ENCODE results near the gene PNKP. TPM values are rescaled to one million over a fixed set of nuclear protein-coding genes. Genes with fewer than 3 reads are reported as not detected.

The PNKP gene
- total and polyA plus RNA-seq, 4 donors, result 23.7 to 93.0 (median 70.8) TPM

- DNase-seq, result no peak
- H3K4me3 ChIP-seq (ENCODE audit: low read length in 2 of 2), result no peak overlapping the region
- no peaks in the 10 kb centered on the region for H3K9me3 ChIP-seq (ENCODE audit: control insufficient read depth, low read length)
- no peaks in the 10 kb centered on the region for H3K4me1 ChIP-seq (ENCODE audit: control insufficient read depth in 1 of 2, insufficient read depth in 2 of 2, low read length in 2 of 2)
- H3K27ac ChIP-seq (ENCODE audit: low read depth in 1 of 2, low read length in 2 of 2), result no peak overlapping the region
- intact Hi-C loops (cut with DNase I), result no loop called here
- H3K36me3 ChIP-seq (ENCODE audit: control insufficient read depth in 1 of 2, insufficient read depth in 2 of 2, low read length in 1 of 2), result no peaks in the 10 kb centered on the region
- ATAC-seq (ENCODE audit: low FRiP score), result no peak
- no peaks in the 10 kb centered on the region for H3K27me3 ChIP-seq (ENCODE audit: control insufficient read depth in 1 of 2, insufficient read depth in 2 of 2, low read length in 1 of 2)
- 92 to 93% methylated on average over 20 of the region's 20 CpGs for WGBS, 2 donors
These were observed 31.0 kb downstream of the PNKP start for GRCh38 chr19:49836176-49837008.

GRCh38 chr19:49835562-49835961 is 31.8 kb downstream of the PNKP start:
- no peaks in the 10 kb centered on the region for H3K9me3 ChIP-seq (ENCODE audit: control insufficient read depth, low read length)
- no peaks in the 10 kb centered on the region for H3K36me3 ChIP-seq (ENCODE audit: control insufficient read depth in 1 of 2, insufficient read depth in 2 of 2, low read length in 1 of 2)
- DNase-seq (no peak), ATAC-seq (ENCODE audit: low FRiP score) (no peak)
- no peak overlapping the region for H3K4me3 ChIP-seq (ENCODE audit: low read length in 2 of 2)
- H3K27me3 ChIP-seq (ENCODE audit: control insufficient read depth in 1 of 2, insufficient read depth in 2 of 2, low read length in 1 of 2), result no peaks in the 10 kb centered on the region
- no peak overlapping the region for H3K27ac ChIP-seq (ENCODE audit: low read depth in 1 of 2, low read length in 2 of 2)
- intact Hi-C loops (cut with DNase I), result no loop called here
- WGBS, 2 donors, result 92% methylated on average over 11 to 12 of the region's 12 CpGs
- no peaks in the 10 kb centered on the region for H3K4me1 ChIP-seq (ENCODE audit: control insufficient read depth in 1 of 2, insufficient read depth in 2 of 2, low read length in 2 of 2)

DNA sequence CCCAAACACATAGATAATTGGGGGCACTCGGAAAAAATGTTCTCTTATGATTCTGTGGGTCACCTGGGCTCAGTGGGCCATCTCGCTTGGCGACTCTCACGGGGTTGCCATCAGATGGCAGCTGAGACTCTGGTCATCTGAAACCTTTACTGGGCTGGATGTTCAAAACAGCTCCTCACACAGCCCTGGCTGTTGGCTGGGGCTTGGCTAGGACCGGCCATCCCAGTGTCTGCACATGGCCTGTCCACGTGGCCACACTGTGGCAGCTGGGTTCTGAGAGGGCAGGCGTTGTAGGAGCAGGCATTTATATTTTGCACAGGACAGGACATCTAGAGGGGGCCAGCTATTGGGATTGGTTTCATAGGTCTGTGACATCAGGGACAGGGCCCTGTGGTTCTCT is 33.8 kb downstream of the PNKP start:
- no peak overlapping the region for H3K27ac ChIP-seq (ENCODE audit: low read depth in 1 of 2, low read length in 2 of 2)
- ATAC-seq (ENCODE audit: low FRiP score) (no peak), DNase-seq (no peak)
- H3K4me1 ChIP-seq (ENCODE audit: control insufficient read depth in 1 of 2, insufficient read depth in 2 of 2, low read length in 2 of 2), result no peaks in the 10 kb centered on the region
- WGBS, 2 donors, result 88 to 90% methylated on average over 7 of the region's 7 CpGs
- H3K27me3 ChIP-seq (ENCODE audit: control insufficient read depth in 1 of 2, insufficient read depth in 2 of 2, low read length in 1 of 2), result no peaks in the 10 kb centered on the region
- H3K9me3 ChIP-seq (ENCODE audit: control insufficient read depth, low read length), result no peaks in the 10 kb centered on the region
- H3K4me3 ChIP-seq (ENCODE audit: low read length in 2 of 2), result no peak overlapping the region
- intact Hi-C loops (cut with DNase I), result no loop called here
- H3K36me3 ChIP-seq (ENCODE audit: control insufficient read depth in 1 of 2, insufficient read depth in 2 of 2, low read length in 1 of 2), result no peaks in the 10 kb centered on the region

- ATAC-seq (ENCODE audit: low FRiP score) (no peak), DNase-seq (no peak)
- H3K4me3 ChIP-seq (ENCODE audit: low read length in 2 of 2), result no peak overlapping the region
- H3K27ac ChIP-seq (ENCODE audit: low read depth in 1 of 2, low read length in 2 of 2), result no peak overlapping the region
- intact Hi-C loops (cut with DNase I), result no loop called here
- H3K36me3 ChIP-seq (ENCODE audit: control insufficient read depth in 1 of 2, insufficient read depth in 2 of 2, low read length in 1 of 2), result no peaks in the 10 kb centered on the region
- H3K9me3 ChIP-seq (ENCODE audit: control insufficient read depth, low read length), result no peaks in the 10 kb centered on the region
- WGBS, 2 donors, result 67 to 73% methylated on average over 9 of the region's 9 CpGs
- H3K27me3 ChIP-seq (ENCODE audit: control insufficient read depth in 1 of 2, insufficient read depth in 2 of 2, low read length in 1 of 2), result no peaks in the 10 kb centered on the region
- H3K4me1 ChIP-seq (ENCODE audit: control insufficient read depth in 1 of 2, insufficient read depth in 2 of 2, low read length in 2 of 2), result no peaks in the 10 kb centered on the region
These were observed 34.8 kb downstream of the PNKP start for GRCh38 chr19:49832556-49832955.

- no peaks in the 10 kb centered on the region for H3K4me1 ChIP-seq (ENCODE audit: control insufficient read depth in 1 of 2, insufficient read depth in 2 of 2, low read length in 2 of 2)
- no peak for ATAC-seq (ENCODE audit: low FRiP score)
- no peaks in the 10 kb centered on the region for H3K27me3 ChIP-seq (ENCODE audit: control insufficient read depth in 1 of 2, insufficient read depth in 2 of 2, low read length in 1 of 2)
- no peak for DNase-seq
- 96 to 97% methylated on average over 8 of the region's 8 CpGs for WGBS, 2 donors
- H3K36me3 ChIP-seq (ENCODE audit: control insufficient read depth in 1 of 2, insufficient read depth in 2 of 2, low read length in 1 of 2), result no peaks in the 10 kb centered on the region
- no peaks in the 10 kb centered on the region for H3K9me3 ChIP-seq (ENCODE audit: control insufficient read depth, low read length)
- H3K27ac ChIP-seq (ENCODE audit: low read depth in 1 of 2, low read length in 2 of 2), result no peak overlapping the region
- no peak overlapping the region for H3K4me3 ChIP-seq (ENCODE audit: low read length in 2 of 2)
- intact Hi-C loops (cut with DNase I), result no loop called here
These were observed 35.8 kb downstream of the PNKP start for GRCh38 chr19:49831592-49831991.

DNA sequence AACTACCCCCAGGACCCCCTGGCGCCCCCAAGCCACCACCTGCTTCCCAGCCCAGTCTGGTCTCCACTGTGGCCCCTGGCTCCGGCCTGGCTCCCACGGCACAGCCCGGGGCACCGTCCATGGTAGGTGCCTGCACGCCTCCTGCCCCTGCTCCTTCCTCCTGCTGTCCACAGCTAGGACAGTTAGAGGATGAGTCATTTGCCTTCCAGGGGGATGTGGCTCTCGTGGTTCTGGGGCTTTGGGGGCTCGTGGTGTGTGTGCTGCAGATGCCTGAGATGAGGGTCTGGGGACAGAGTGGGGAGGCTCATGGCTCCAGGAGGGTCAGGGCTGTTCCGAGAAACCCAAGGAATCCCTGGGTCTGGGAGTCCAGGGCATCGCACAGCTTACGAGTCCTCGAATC is 36.6 kb downstream of the PNKP start:
- H3K27me3 ChIP-seq (ENCODE audit: control insufficient read depth in 1 of 2, insufficient read depth in 2 of 2, low read length in 1 of 2), result no peaks in the 10 kb centered on the region
- DNase-seq (no peak), ATAC-seq (ENCODE audit: low FRiP score) (no peak)
- intact Hi-C loops (cut with DNase I), result no loop called here
- no peaks in the 10 kb centered on the region for H3K36me3 ChIP-seq (ENCODE audit: control insufficient read depth in 1 of 2, insufficient read depth in 2 of 2, low read length in 1 of 2)
- no peak overlapping the region for H3K27ac ChIP-seq (ENCODE audit: low read depth in 1 of 2, low read length in 2 of 2)
- WGBS, 2 donors, result 94 to 95% methylated on average over 12 of the region's 12 CpGs
- no peaks in the 10 kb centered on the region for H3K9me3 ChIP-seq (ENCODE audit: control insufficient read depth, low read length)
- no peaks in the 10 kb centered on the region for H3K4me1 ChIP-seq (ENCODE audit: control insufficient read depth in 1 of 2, insufficient read depth in 2 of 2, low read length in 2 of 2)
- no peak overlapping the region for H3K4me3 ChIP-seq (ENCODE audit: low read length in 2 of 2)

GRCh38 chr19:49829721-49830120 is 37.7 kb downstream of the PNKP start:
- Histone ChIP-seq H3K27me3 (ENCODE audit: control insufficient read depth in 1 of 2, insufficient read depth in 2 of 2, low read length in 1 of 2) (no peaks in the 10 kb centered on the region), H3K36me3 (ENCODE audit: control insufficient read depth in 1 of 2, insufficient read depth in 2 of 2, low read length in 1 of 2) (no peaks in the 10 kb centered on the region), H3K4me1 (ENCODE audit: control insufficient read depth in 1 of 2, insufficient read depth in 2 of 2, low read length in 2 of 2) (no peaks in the 10 kb centered on the region), H3K27ac (ENCODE audit: low read depth in 1 of 2, low read length in 2 of 2) (no peak overlapping the region), H3K4me3 (ENCODE audit: low read length in 2 of 2) (no peak overlapping the region), H3K9me3 (ENCODE audit: control insufficient read depth, low read length) (no peaks in the 10 kb centered on the region)
- no peak for ATAC-seq (ENCODE audit: low FRiP score)
- no peak for DNase-seq
- WGBS, 2 donors, result 94 to 95% methylated on average over 13 to 18 of the region's 18 CpGs
- intact Hi-C loops (cut with DNase I), result no loop called here

DNA sequence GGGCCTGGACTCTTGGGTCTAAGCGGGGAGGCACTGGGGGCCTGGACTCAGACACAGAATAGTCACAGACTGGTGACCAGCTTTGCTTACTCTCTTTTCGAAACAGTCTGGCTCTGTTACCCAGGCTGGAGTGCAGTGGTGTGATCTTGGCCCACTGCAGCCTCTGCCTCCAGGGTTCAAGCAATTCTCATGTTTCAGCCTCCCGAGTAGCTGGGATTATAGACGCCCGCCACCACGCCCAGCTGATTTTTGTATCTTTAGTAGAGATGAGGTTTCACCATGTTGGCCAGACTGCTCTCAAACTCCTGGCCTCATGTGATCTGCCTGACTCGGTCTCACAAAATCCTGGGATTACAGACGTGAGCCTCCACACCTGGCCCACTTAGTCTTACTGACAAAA is 38.2 kb downstream of the PNKP start:
- no peaks in the 10 kb centered on the region for H3K4me1 ChIP-seq (ENCODE audit: control insufficient read depth in 1 of 2, insufficient read depth in 2 of 2, low read length in 2 of 2)
- ATAC-seq (ENCODE audit: low FRiP score) (no peak), DNase-seq (no peak)
- no peaks in the 10 kb centered on the region for H3K27me3 ChIP-seq (ENCODE audit: control insufficient read depth in 1 of 2, insufficient read depth in 2 of 2, low read length in 1 of 2)
- 90 to 91% methylated on average over 8 of the region's 8 CpGs for WGBS, 2 donors
- H3K9me3 ChIP-seq (ENCODE audit: control insufficient read depth, low read length), result no peaks in the 10 kb centered on the region
- H3K27ac ChIP-seq (ENCODE audit: low read depth in 1 of 2, low read length in 2 of 2), result no peak overlapping the region
- intact Hi-C loops (cut with DNase I), result no loop called here
- no peak overlapping the region for H3K4me3 ChIP-seq (ENCODE audit: low read length in 2 of 2)
- H3K36me3 ChIP-seq (ENCODE audit: control insufficient read depth in 1 of 2, insufficient read depth in 2 of 2, low read length in 1 of 2), result no peaks in the 10 kb centered on the region

DNA sequence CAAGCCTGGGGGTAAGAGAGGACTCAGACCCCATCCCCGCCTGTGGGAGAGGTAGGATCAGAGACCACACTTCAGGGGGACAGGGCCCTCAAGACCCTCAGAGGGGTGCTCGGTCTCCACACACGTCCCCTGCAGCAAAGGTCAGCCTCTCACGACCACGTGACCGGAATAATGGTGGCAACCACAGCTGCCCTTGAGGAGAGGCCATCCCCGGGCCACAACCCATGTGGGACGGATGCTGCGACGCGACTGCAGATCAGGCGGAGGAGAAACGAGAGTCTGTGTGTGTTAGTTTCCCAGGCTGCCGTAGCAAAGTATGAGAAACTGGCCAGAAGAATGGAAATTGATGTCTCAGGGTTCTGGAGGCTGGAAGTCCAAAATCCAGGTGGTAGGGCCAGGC is 40.3 kb downstream of the PNKP start:
- H3K4me1 ChIP-seq (ENCODE audit: control insufficient read depth in 1 of 2, insufficient read depth in 2 of 2, low read length in 2 of 2), result no peaks in the 10 kb centered on the region
- DNase-seq (no peak), ATAC-seq (ENCODE audit: low FRiP score) (no peak)
- WGBS, 2 donors, result 90% methylated on average over 14 of the region's 14 CpGs
- intact Hi-C loops (cut with DNase I), result no loop called here
- no peak overlapping the region for H3K4me3 ChIP-seq (ENCODE audit: low read length in 2 of 2)
- H3K36me3 ChIP-seq (ENCODE audit: control insufficient read depth in 1 of 2, insufficient read depth in 2 of 2, low read length in 1 of 2), result no peaks in the 10 kb centered on the region
- no peak overlapping the region for H3K27ac ChIP-seq (ENCODE audit: low read depth in 1 of 2, low read length in 2 of 2)
- H3K9me3 ChIP-seq (ENCODE audit: control insufficient read depth, low read length), result no peaks in the 10 kb centered on the region
- H3K27me3 ChIP-seq (ENCODE audit: control insufficient read depth in 1 of 2, insufficient read depth in 2 of 2, low read length in 1 of 2), result no peaks in the 10 kb centered on the region

Data from aorta (tissue), 5 donors.